Fibroblast of the aortic adventitia (primary cell): ENCODE results near the gene SLC2A11. TPM values are rescaled to one million over a fixed set of nuclear protein-coding genes. Genes with fewer than 3 reads are reported as not detected.

Experiments
- DNase-seq: peaks from one replicate; pipeline ENCODE4 v3.0.0-alpha.2; 2010; ENCODE audit warnings: low read depth
- H3K4me3 ChIP-seq: 2 replicates; pipeline ENCODE4 v1.5.1; 2011; ENCODE audit warnings: low read depth, mild to moderate bottlenecking, control low read depth, low read length, moderate library complexity
- total RNA-seq: library from RNA; depleted of rRNA; stranded (reverse); fragments of >200 nt; gene quantifications from 2 replicates; pipeline ENCODE4 v1.2.3, GENCODE V29; 2012; ENCODE audit warnings: low replicate concordance
- TF ChIP-seq, protein P1 (sequence below): IDR thresholded peaks from 2 replicates; pipeline ENCODE4 v1.5.1; 2011; ENCODE audit warnings: mild to moderate bottlenecking, low read length, control low read depth, inconsistent platforms; ENCODE audit not compliant: insufficient read depth

The SLC2A11 gene
- total RNA-seq, 1 donor, result 11.4 TPM

DNA sequence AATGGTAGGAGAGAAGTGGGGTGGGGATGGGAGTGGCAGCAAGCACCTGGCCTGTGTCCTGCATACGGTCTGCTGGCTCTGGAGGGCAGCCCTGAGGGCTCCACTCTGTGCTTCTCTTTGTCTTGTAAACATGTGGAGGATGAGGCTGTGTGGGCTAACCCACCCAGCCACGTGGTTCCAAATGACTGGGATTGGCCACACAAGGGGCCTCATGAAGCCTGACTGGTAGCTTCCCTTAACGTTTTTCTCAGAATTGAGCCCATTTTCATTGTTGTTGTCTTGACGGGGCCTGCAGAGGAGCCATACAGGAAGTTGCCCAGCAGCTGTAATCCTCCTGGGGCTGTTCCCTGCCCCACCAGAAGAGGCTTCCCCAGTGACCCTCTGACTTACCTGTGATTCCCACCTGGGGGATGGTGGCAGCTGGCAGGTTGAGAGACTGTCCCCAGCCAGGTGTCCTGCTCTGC lies 36.9 kb upstream of the SLC2A11 start:
- H3K4me3 ChIP-seq, result no peak overlapping the region
- DNase-seq, result no peak
- TF ChIP-seq, protein P1, sequence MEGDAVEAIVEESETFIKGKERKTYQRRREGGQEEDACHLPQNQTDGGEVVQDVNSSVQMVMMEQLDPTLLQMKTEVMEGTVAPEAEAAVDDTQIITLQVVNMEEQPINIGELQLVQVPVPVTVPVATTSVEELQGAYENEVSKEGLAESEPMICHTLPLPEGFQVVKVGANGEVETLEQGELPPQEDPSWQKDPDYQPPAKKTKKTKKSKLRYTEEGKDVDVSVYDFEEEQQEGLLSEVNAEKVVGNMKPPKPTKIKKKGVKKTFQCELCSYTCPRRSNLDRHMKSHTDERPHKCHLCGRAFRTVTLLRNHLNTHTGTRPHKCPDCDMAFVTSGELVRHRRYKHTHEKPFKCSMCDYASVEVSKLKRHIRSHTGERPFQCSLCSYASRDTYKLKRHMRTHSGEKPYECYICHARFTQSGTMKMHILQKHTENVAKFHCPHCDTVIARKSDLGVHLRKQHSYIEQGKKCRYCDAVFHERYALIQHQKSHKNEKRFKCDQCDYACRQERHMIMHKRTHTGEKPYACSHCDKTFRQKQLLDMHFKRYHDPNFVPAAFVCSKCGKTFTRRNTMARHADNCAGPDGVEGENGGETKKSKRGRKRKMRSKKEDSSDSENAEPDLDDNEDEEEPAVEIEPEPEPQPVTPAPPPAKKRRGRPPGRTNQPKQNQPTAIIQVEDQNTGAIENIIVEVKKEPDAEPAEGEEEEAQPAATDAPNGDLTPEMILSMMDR, result no peak

DNA sequence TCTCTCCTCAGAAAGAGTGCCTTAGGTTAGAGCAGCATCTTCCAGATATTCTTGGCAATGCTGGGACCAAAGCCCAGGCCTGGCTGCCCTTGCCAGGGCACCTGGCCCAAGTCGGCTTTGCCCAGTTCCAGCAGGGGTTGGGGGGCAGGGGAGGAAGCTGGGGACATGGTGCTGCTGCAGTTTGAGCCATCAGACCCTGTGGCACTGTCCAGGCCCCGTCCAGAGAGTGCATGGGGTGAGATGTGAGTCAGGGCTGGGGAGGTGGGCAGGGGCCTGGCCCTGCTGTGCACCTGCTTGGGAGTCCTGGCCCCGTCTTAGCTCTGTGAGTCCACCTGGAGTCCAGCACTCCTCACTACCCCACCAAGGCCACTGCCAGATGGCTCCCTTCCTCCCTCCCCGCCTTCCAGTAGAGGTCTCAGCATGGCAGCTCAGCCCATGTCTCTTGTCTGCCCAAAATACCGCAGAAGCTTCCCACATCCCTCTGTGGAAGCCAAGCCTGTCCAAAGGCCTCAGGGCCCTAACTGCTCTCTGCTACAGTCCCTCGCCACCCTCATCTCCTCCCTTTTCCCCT lies 35.5 kb upstream of the SLC2A11 start:
- TF ChIP-seq, protein P1, result no peak
- DNase-seq, result no peak
- no peak overlapping the region for H3K4me3 ChIP-seq

DNA sequence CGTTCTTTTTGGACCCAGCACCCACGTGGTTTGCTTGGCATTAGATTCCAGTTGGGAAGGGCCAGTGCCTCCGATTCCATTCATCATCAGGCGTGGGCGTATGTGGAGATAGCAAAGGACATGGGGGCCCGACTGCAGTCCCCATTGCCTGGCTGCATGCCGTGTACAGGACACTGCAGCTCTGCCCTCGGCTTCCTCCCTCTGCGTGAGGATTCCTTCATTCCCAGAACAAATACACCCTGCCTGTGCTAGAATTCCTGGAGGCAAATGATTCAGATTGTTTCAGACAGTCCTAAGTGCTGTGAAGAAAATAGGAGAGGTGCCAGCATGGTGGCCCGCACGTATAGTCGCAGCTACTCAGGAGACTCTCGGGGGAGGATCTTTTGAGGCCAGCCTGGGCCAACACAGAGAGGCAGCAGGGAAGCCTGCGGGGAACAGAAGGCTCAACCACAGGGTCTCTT lies 34.3 kb upstream of the SLC2A11 start:
- TF ChIP-seq, protein P1, result no peak
- no peak for DNase-seq
- no peak overlapping the region for H3K4me3 ChIP-seq

DNA sequence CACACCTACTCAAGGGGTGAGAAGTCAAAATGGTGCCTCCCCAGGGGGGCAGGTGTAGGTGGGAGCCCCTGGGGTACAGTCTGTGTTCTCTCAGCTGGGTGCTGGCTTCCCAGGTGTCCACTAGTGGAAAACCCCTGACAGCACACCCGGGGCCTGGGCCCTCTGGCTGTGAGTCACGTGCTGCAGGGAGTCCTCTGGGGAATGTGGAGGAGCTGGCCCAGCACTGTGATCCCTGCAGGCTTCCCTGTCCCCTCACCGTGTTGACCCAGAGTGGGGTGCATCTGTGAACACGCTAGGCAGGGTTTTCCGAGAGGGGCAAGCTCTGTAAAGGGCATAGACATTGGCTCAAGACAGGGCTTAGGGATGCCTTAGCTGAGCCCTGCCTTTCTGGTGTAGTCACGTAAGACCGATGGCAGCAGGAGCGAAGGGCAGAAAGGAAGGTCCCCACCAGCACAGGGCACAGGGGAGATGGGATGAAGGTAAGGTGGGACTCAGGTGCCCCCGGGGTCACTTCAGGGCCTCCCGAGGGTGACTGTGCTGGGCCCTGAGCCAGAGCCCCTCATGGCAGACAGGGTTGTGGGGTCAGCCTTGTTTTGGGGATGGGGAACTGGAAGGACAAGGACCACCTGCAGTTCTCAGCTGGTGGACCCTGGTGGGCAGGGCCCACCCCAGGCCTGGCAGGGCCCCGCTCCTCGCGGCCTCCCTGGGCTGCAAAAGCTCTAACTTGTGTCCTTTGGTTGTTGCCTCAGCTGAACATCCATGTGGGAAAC lies 33.0 kb upstream of the SLC2A11 start:
- no peak overlapping the region for H3K4me3 ChIP-seq
- TF ChIP-seq, protein P1, result no peak
- DNase-seq, result no peak

DNA sequence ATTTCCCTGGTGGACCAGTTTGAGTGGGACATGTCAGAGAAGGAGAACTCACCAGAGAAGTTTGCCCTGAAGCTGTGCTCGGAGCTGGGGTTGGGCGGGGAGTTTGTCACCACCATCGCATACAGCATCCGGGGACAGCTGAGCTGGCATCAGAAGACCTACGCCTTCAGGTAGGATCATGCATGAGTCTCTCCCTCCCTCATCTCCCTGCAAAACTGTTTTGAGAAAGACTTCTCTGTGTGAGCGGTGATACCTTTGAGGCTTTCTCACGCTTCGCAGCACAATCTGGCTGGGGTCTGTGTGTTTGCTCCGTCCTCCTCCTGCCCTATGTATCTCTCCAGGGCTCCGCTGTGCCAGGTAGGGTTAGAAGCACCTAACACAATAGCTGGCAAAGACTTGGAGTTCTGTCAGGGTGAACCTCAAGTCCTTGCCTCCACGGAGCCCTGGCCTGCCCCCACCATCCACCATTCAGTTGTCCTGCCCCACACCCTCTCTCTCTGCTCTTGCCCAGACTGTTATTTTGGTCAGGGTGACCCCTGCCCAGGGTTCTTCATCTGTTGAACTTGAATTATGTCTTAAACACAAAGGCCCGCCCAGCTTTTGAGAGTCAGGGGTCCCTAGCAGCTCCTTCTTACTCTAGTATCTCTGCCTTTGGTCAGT lies 32.3 kb upstream of the SLC2A11 start:
- TF ChIP-seq, protein P1, result no peak
- DNase-seq, result no peak
- no peak overlapping the region for H3K4me3 ChIP-seq

DNA sequence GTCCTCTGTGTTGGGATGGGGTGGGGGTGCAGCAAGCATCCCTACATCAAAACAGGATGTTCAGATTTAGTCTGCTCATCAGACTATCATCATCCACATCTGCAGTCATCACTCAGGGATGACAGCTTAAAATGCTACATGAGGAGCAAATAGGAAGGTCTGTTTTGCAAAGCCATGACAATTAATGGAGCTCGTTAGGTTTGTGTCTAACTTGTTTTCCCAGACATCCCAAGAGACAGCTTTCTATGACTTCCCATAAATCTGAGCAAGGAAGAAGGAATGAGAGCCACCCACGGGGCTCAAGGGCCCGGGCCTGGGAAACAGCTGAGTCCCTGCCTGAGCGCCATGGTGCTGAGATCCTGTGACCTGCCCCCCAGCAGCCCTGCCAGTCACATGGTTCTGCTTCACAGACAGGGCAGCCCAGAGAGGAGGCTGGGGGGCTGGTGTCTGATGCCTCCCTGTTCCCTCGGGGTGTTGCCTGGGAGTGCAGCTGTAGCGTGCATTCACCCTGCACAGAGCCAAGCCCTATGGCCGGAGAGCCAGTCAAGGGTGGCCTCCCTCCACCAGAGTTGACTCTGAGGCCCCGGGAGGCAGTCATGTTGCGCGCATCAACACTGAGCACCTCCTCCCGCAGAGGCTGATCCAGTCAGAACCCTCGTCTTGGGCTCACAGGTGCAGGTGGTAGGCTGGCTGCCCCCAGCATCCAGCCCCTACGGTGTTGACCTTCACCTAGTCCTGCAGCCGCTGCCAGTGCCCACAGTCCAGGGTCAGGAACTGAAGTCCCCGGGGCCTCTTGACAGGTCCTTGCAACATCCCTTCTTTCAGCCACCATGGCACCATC lies 30.9 kb upstream of the SLC2A11 start:
- TF ChIP-seq, protein P1, result no peak
- no peak for DNase-seq
- no peak overlapping the region for H3K4me3 ChIP-seq
